ENCODE measurements around the gene PPP1R1C.

Gene PPP1R1C

GRCh38 chr2:181970160-181970794 is 15.4 kb upstream of the PPP1R1C start:
- no peak for DNase-seq (ENCODE audit: low read depth)
- H3K4me3 ChIP-seq (ENCODE audit: low read depth, low read length) = no peak overlapping the region
- TF ChIP-seq CTCF (IDR thresholded peaks at IDR 0.05; ENCODE audit: low read depth, low read length, missing control alignments) = peak; percentile 19

GRCh38 chr2:181971032-181971431 is 14.6 kb upstream of the PPP1R1C start:
- no peak overlapping the region for H3K4me3 ChIP-seq (ENCODE audit: low read depth, low read length)
- no peak for TF ChIP-seq CTCF (IDR thresholded peaks at IDR 0.05; ENCODE audit: low read depth, low read length, missing control alignments)
- DNase-seq (ENCODE audit: low read depth) = no peak

- DNase-seq (ENCODE audit: low read depth) = no peak
- TF ChIP-seq CTCF (IDR thresholded peaks at IDR 0.05; ENCODE audit: low read depth, low read length, missing control alignments) = no peak
- no peak overlapping the region for H3K4me3 ChIP-seq (ENCODE audit: low read depth, low read length)
Observed at GRCh38 chr2:181972431-181973170, 13.1 kb upstream of the PPP1R1C start.

- TF ChIP-seq CTCF (IDR thresholded peaks at IDR 0.05; ENCODE audit: low read depth, low read length, missing control alignments) = no peak
- DNase-seq (ENCODE audit: low read depth) = no peak
- H3K4me3 ChIP-seq (ENCODE audit: low read depth, low read length) = no peak overlapping the region
Observed at GRCh38 chr2:181973171-181973783, 12.4 kb upstream of the PPP1R1C start.

- no peak overlapping the region for H3K4me3 ChIP-seq (ENCODE audit: low read depth, low read length)
- peak; percentile 15 for DNase-seq (ENCODE audit: low read depth)
- no peak for TF ChIP-seq CTCF (IDR thresholded peaks at IDR 0.05; ENCODE audit: low read depth, low read length, missing control alignments)
Observed at GRCh38 chr2:181977661-181978350, 7.8 kb upstream of the PPP1R1C start.

GRCh38 chr2:181978351-181979150 is 7.1 kb upstream of the PPP1R1C start:
- H3K4me3 ChIP-seq (ENCODE audit: low read depth, low read length) = no peak overlapping the region
- no peak for DNase-seq (ENCODE audit: low read depth)
- no peak for TF ChIP-seq CTCF (IDR thresholded peaks at IDR 0.05; ENCODE audit: low read depth, low read length, missing control alignments)

All from GM12864 (cell line).